HEK293T (cell line): ENCODE results near the gene CRNKL1.

ENCODE experiments used
- CTCF ChIA-PET: fragments of 350-600 bp; formaldehyde crosslinking; extraction: SDS; loops from one replicate; lab custom pipeline; 2021; ENCODE audit warnings: antibody characterized with exemption, inconsistent platforms; lab: Yijun Ruan, JAX
- POLR2A ChIA-PET: fragments of 350-600 bp; formaldehyde crosslinking; extraction: SDS; loops from one replicate; lab custom pipeline; 2020; ENCODE audit warnings: antibody characterized with exemption, inconsistent platforms; lab: Yijun Ruan, JAX
- DNase-seq: peaks from one replicate; pipeline ENCODE4 v3.0.0; 2012; ENCODE audit warnings: mixed read lengths; ENCODE audit errors: extremely low spot score
- ARNT ChIP-seq: fragments of 450-650 bp; IDR thresholded peaks from 2 replicates; pipeline ENCODE4 v1.6.1; 2017; ENCODE audit warnings: mild to moderate bottlenecking
- BHLHE40 ChIP-seq: fragments of 450-650 bp; IDR thresholded peaks from 2 replicates; pipeline ENCODE4 v1.6.1; 2016; ENCODE audit warnings: mild to moderate bottlenecking, moderate library complexity, borderline replicate concordance
- CTBP1 ChIP-seq: fragments of 450-650 bp; IDR thresholded peaks from 2 replicates; pipeline ENCODE4 v1.6.1; 2016; ENCODE audit warnings: borderline replicate concordance
- ELF4 ChIP-seq: fragments of 450-650 bp; IDR thresholded peaks from 2 replicates; pipeline ENCODE4 v1.6.1; 2017; ENCODE audit warnings: antibody characterized with exemption
- FOXA1 ChIP-seq: fragments of 450-650 bp; IDR thresholded peaks from 2 replicates; pipeline ENCODE4 v1.6.1; 2016; ENCODE audit warnings: mild to moderate bottlenecking
- FOXK2 ChIP-seq: fragments of 450-650 bp; IDR thresholded peaks from 2 replicates; pipeline ENCODE4 v1.6.1; 2016; ENCODE audit warnings: mild to moderate bottlenecking
- FOXM1 ChIP-seq: fragments of 450-650 bp; IDR thresholded peaks from 2 replicates; pipeline ENCODE4 v1.6.1; 2017; ENCODE audit warnings: mild to moderate bottlenecking, borderline replicate concordance
- HDGF ChIP-seq: fragments of 450-650 bp; IDR thresholded peaks from 2 replicates; pipeline ENCODE4 v1.6.1; 2017; ENCODE audit warnings: antibody characterized with exemption, borderline replicate concordance
- L3MBTL2 ChIP-seq: fragments of 450-650 bp; conservative IDR thresholded peaks from 2 replicates; pipeline ENCODE4 v1.6.1; 2016; ENCODE audit warnings: mild to moderate bottlenecking
- LEF1 ChIP-seq: fragments of 450-650 bp; IDR thresholded peaks from 2 replicates; pipeline ENCODE4 v1.6.1; 2017; ENCODE audit warnings: mild to moderate bottlenecking, borderline replicate concordance
- NFRKB ChIP-seq: fragments of 450-650 bp; IDR thresholded peaks from 2 replicates; pipeline ENCODE4 v1.6.1; 2016; ENCODE audit warnings: mild to moderate bottlenecking, moderate library complexity
- SP1 ChIP-seq: fragments of 450-650 bp; IDR thresholded peaks from 2 replicates; pipeline ENCODE4 v1.6.1; 2017
- SUZ12 ChIP-seq: fragments of 450-650 bp; IDR thresholded peaks from 2 replicates; pipeline ENCODE4 v1.6.1; 2016; ENCODE audit warnings: mild to moderate bottlenecking
- TARDBP ChIP-seq: fragments of 450-650 bp; IDR thresholded peaks from 2 replicates; pipeline ENCODE4 v1.6.1; 2016
- ZNF384 ChIP-seq: fragments of 450-650 bp; IDR thresholded peaks from 2 replicates; pipeline ENCODE4 v1.6.1; 2016
- TF ChIP-seq, protein P1 (sequence below): fragments of 450-650 bp; IDR thresholded peaks from 2 replicates; pipeline ENCODE4 v1.6.1; 2016

CRNKL1 gene

DNA sequence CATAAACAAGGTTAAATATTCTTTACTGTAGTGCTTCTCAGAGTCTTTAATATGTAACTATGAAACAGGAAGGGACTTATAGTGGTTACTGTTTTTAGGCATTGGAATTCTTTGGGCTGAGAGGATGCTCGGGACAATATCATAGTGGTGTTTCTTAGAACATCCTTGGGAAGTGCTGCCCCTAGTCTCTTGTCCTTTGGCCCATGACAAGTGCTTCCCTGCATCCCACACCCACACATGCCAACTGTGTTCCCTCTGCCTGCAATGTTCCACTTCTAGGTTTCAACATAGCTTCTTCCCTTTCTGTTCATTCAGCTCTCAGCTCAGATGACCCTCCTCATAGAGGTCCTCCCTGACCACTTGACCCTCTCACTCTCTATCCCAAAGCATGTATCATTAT lies 37.7 kb upstream of the CRNKL1 start:
- POLR2A ChIA-PET: no interaction called here
- CTCF ChIA-PET: interaction anchor here (0.7 kb wide), 1 partner anchor 121 kb away, joined by 3 read pairs; no protein-coding TSS in a partner anchor
- no peak for DNase-seq
- no peak for TF ChIP-seq CTBP1
- TF ChIP-seq, protein P1, sequence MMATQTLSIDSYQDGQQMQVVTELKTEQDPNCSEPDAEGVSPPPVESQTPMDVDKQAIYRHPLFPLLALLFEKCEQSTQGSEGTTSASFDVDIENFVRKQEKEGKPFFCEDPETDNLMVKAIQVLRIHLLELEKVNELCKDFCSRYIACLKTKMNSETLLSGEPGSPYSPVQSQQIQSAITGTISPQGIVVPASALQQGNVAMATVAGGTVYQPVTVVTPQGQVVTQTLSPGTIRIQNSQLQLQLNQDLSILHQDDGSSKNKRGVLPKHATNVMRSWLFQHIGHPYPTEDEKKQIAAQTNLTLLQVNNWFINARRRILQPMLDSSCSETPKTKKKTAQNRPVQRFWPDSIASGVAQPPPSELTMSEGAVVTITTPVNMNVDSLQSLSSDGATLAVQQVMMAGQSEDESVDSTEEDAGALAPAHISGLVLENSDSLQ: no peak
- no peak for TF ChIP-seq ZNF384
- TF ChIP-seq FOXA1: no peak
- no peak for TF ChIP-seq LEF1
- TF ChIP-seq ELF4: no peak
- TF ChIP-seq SUZ12: no peak

DNA sequence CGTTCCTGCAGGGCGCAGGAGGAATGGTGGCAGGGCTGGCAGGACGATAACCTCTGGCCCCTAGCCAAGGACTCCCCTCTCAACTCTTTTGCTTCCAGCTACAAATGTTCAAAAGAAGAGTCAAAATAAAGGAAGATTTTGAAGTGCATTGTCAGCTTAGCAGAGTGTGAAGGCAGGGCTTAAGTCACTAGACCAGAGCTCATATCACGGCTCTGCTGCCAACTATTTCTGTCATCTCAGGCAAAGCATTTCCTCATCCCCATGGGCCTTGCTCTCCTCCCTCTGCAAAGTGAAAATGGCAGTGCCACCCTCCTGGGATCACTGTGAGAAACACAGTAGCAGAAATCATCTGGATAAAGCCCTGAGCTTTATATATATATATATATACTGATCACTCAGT lies 36.8 kb upstream of the CRNKL1 start:
- ChIA-PET CTCF (interaction anchor here (0.7 kb wide), 1 partner anchor 122 kb away, joined by 3 read pairs; no protein-coding TSS in a partner anchor), POLR2A (no interaction called here)
- no peak for TF ChIP-seq ELF4
- TF ChIP-seq LEF1: no peak
- TF ChIP-seq TARDBP: no peak
- no peak for TF ChIP-seq CTBP1
- no peak for TF ChIP-seq BHLHE40
- TF ChIP-seq L3MBTL2: no peak
- TF ChIP-seq FOXA1: no peak
- TF ChIP-seq NFRKB: no peak
- TF ChIP-seq, protein P1: no peak
- TF ChIP-seq FOXK2: no peak
- no peak for TF ChIP-seq SUZ12
- TF ChIP-seq ARNT: no peak
- TF ChIP-seq HDGF: no peak
- DNase-seq: no peak

DNA sequence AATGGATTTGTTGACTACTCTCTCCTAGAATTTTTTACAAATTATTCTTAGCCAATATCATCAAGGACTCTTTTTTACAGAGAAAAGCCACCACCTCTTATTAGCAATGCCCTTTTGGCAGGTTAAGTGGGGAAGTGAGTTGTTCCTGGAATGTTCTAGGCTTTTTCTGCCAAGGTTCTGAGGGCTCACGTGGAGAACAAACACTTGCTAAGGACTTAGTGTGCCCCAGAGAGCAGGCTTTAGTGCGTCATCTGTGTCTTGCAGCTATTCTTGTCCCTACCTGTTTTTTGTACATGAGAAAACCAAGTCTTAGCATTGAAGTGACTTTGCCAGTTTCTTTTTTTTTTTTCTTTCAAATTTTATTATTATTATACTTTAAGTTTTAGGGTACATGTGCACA lies 33.5 kb upstream of the CRNKL1 start:
- DNase-seq: no peak
- POLR2A ChIA-PET: no interaction called here
- no peak for TF ChIP-seq FOXK2
- TF ChIP-seq ZNF384: no peak
- TF ChIP-seq FOXM1: no peak
- TF ChIP-seq SP1: no peak
- no peak for TF ChIP-seq BHLHE40
- CTCF ChIA-PET: interaction anchor here (1.5 kb wide), 1 partner anchor 115 kb away, joined by 5 read pairs; no protein-coding TSS in a partner anchor

DNA sequence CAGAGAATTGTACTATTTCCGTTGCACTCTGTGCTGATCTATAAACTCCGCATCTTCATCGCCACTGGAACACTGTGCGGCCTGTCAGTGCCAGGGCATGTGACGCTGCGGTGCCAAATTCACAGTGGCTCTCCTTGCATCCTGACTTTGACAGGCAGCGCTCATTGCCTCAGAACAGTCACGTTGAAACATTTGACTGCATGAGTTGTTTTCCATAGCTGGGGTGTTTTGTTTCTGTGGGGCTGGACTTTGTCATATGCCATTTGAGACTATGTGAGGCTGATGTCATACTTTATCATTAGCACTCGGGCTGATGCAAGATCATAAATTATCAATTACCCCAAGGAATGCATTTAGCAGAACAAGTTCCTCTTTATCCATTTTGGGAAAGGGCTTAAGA lies 32.8 kb upstream of the CRNKL1 start:
- TF ChIP-seq, protein P1: peak; percentile 66
- TF ChIP-seq FOXA1: no peak
- no peak for TF ChIP-seq SUZ12
- TF ChIP-seq CTBP1: no peak
- ChIA-PET POLR2A (no interaction called here), CTCF (interaction anchor here (0.9 to 2.4 kb wide), 3 partner anchors 81 to 152 kb away, joined by 3 to 8 read pairs (median 5); no protein-coding TSS in a partner anchor)
- DNase-seq: no peak

DNA sequence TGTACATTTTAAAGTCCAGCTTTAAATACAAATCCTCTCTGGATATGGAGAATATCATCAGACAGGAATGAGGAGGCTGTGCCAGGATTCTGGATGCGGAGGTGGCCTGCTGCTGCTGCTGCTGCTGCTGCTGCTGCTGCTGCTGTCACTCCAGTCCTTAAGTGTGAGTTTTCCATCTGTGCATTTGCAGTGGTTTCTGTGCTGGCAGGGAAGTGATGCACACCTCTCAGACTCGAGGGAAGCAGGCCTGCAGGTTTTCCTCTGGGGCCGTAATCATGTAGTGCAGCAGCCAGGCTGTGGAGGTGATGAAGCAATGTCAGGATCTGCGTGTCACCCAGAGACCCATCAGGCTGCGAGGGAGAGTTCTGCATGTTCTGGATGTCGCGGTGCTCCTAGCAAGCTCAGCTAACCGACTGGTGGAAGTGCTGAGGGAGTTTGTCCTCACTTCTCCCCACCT lies 32.1 kb upstream of the CRNKL1 start:
- DNase-seq: no peak
- ChIA-PET CTCF (interaction anchor here (0.9 to 2.4 kb wide), 3 partner anchors 82 to 153 kb away, joined by 3 to 8 read pairs (median 5); no protein-coding TSS in a partner anchor), POLR2A (no interaction called here)
- TF ChIP-seq SUZ12 (no peak), BHLHE40 (no peak), FOXK2 (no peak), FOXM1 (no peak), HDGF (no peak), NFRKB (no peak), SP1 (no peak), FOXA1 (no peak), ZNF384 (no peak), ELF4 (no peak), ARNT (no peak), TARDBP (no peak), L3MBTL2 (no peak), LEF1 (no peak), CTBP1 (no peak)
- TF ChIP-seq, protein P1: no peak

DNA sequence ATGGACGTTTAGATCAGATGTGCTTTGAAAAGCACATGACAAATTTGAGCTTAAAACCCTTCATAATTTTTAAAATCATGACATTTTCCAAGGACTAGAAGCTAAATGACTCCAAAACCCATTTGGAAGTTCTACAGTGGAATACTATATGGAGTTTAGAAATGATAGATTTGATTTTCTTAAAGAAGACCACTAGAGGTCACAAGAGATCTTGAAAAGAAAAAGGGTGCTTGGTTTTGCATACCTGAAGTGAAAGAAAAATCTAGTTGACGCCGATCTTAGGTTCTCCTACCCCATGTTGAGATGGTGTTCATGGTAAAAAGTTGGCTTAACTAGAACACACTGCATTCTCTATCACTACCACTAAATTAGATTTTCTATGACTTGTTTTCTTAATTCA lies 31.5 kb upstream of the CRNKL1 start:
- TF ChIP-seq NFRKB (no peak), FOXM1 (no peak), CTBP1 (no peak), HDGF (no peak), ARNT (no peak), FOXA1 (no peak), BHLHE40 (no peak), TARDBP (no peak), L3MBTL2 (no peak), ZNF384 (no peak), SUZ12 (no peak), ELF4 (no peak), LEF1 (no peak)
- TF ChIP-seq, protein P1: no peak
- POLR2A ChIA-PET: no interaction called here

More for the DNA sequence above, 31.5 kb upstream of the CRNKL1 start:
- CTCF ChIA-PET: interaction anchor here (2.4 kb wide), 1 partner anchor 153 kb away, joined by 8 read pairs; no protein-coding TSS in a partner anchor
- peak; percentile 30 for DNase-seq
